Uterus (tissue), 2 donors: ENCODE measurements around the gene NBEA.

Source experiments
- POLR2A ChIP-seq, 2 donors: fragments of 450-650 bp; IDR thresholded peaks; one replicate each; pipeline ENCODE4 v1.6.1; 2016; ENCODE audit warnings: antibody characterized with exemption in 2 of 2, mild to moderate bottlenecking in 1 of 2, moderate library complexity in 1 of 2
- TF ChIP-seq, protein P1 (sequence below), 4 experiments: fragments of 200-600 bp in 2 of 4; fragments of 450-650 bp in 2 of 4; sonication (generic) in 2 of 4; IDR thresholded peaks; one replicate each; pipeline ENCODE4 v1.5.1; 2016 to 2019; ENCODE audit warnings: antibody characterized with exemption in 4 of 4, mild to moderate bottlenecking in 2 of 4, moderate library complexity in 1 of 4

DNA sequence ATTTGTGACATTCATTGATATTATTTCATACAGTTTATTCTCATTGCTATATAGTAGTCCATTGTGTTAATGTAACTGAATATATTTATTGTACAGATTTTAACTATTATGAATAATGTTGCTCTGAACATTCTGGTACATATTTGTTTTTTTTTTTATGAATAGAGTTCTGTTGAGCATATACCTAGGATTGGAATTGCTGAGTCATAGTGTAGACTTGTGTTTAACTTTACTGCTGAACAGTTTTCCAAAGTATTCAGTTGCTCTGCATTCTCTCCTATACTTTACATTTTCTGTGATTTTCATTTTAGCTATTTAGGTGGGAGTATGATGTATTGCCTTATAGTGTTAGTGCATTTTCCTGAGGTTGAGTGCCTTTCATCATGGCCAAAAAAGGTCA lies 436.9 kb downstream of the NBEA start:
- TF ChIP-seq, protein P1, sequence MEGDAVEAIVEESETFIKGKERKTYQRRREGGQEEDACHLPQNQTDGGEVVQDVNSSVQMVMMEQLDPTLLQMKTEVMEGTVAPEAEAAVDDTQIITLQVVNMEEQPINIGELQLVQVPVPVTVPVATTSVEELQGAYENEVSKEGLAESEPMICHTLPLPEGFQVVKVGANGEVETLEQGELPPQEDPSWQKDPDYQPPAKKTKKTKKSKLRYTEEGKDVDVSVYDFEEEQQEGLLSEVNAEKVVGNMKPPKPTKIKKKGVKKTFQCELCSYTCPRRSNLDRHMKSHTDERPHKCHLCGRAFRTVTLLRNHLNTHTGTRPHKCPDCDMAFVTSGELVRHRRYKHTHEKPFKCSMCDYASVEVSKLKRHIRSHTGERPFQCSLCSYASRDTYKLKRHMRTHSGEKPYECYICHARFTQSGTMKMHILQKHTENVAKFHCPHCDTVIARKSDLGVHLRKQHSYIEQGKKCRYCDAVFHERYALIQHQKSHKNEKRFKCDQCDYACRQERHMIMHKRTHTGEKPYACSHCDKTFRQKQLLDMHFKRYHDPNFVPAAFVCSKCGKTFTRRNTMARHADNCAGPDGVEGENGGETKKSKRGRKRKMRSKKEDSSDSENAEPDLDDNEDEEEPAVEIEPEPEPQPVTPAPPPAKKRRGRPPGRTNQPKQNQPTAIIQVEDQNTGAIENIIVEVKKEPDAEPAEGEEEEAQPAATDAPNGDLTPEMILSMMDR (IDR thresholded peaks at IDR 0.05), result no peak
- no peak for TF ChIP-seq POLR2A (IDR thresholded peaks at IDR 0.05)
